Mesendoderm (in vitro differentiated cells): ENCODE data around the gene APOF.
A peak's percentile ranks its signal among the peaks of the same experiment; 100 is the strongest.

Experiments
- DNase-seq: peaks from one replicate; pipeline ENCODE4 v3.0.0; 2013
- H2AK5ac ChIP-seq: 2 replicates; pipeline ENCODE4 v1.6.1; 2013; ENCODE audit warnings: low read length, inconsistent platforms
- H2BK120ac ChIP-seq: 2 replicates; pipeline ENCODE4 v1.6.1; 2013; ENCODE audit warnings: low read depth, mild to moderate bottlenecking, low read length, moderate library complexity, mixed read lengths
- H2BK15ac ChIP-seq: replicated peaks from 2 replicates; pipeline ENCODE4 v1.6.1; 2013; ENCODE audit warnings: low read depth, mild to moderate bottlenecking, moderate library complexity
- H2BK5ac ChIP-seq: 2 replicates; pipeline ENCODE4 v1.6.1; 2013; ENCODE audit warnings: low read length, inconsistent platforms
- H3K18ac ChIP-seq: 2 replicates; pipeline ENCODE4 v1.6.1; 2013; ENCODE audit warnings: mild to moderate bottlenecking, low read length, mixed read lengths
- H3K23ac ChIP-seq: one replicate; pipeline ENCODE4 v1.6.1; 2013; ENCODE audit warnings: low read length
- H3K27ac ChIP-seq: 2 replicates; pipeline ENCODE4 v1.5.1; 2013; ENCODE audit warnings: low read depth, mild to moderate bottlenecking, inconsistent platforms, low read length, moderate library complexity
- H3K27me3 ChIP-seq: 2 replicates; pipeline ENCODE4 v1.6.1; 2013; ENCODE audit warnings: low read length, control low read depth, mild to moderate bottlenecking, inconsistent platforms; ENCODE audit not compliant: insufficient read depth, poor library complexity
- H3K36me3 ChIP-seq: 2 replicates; pipeline ENCODE4 v1.6.1; 2013; ENCODE audit warnings: low read length, inconsistent platforms; ENCODE audit not compliant: control insufficient read depth, insufficient read depth
- H3K4ac ChIP-seq: one replicate; pipeline ENCODE4 v1.6.1; 2013; ENCODE audit warnings: low read depth, mild to moderate bottlenecking, low read length, moderate library complexity
- H3K4me1 ChIP-seq: 2 replicates; pipeline ENCODE4 v1.6.1; 2013; ENCODE audit warnings: low read depth, low read length, inconsistent platforms; ENCODE audit not compliant: control insufficient read depth
- H3K4me2 ChIP-seq: 2 replicates; pipeline ENCODE4 v1.6.1; 2013; ENCODE audit warnings: low read length
- H3K4me3 ChIP-seq: 2 replicates; pipeline ENCODE4 v1.5.1; 2013; ENCODE audit warnings: mild to moderate bottlenecking, low read length
- H3K56ac ChIP-seq: one replicate; pipeline ENCODE4 v1.6.1; 2013; ENCODE audit warnings: low read length
- H3K79me1 ChIP-seq: 2 replicates; pipeline ENCODE4 v1.6.1; 2013; ENCODE audit warnings: low read length, inconsistent platforms
- H3K79me2 ChIP-seq: 2 replicates; pipeline ENCODE4 v1.6.1; 2013; ENCODE audit warnings: mild to moderate bottlenecking, low read length; ENCODE audit not compliant: control insufficient read depth, insufficient read depth
- H3K9ac ChIP-seq: 2 replicates; pipeline ENCODE4 v1.6.1; 2013; ENCODE audit warnings: low read length, inconsistent platforms
- H4K5ac ChIP-seq: one replicate; pipeline ENCODE4 v1.6.1; 2013; ENCODE audit warnings: low read length
- H4K8ac ChIP-seq: one replicate; pipeline ENCODE4 v1.6.1; 2013; ENCODE audit warnings: low read depth, mild to moderate bottlenecking, control low read depth, low read length, moderate library complexity
- WGBS: extraction: QIAGEN DNeasy Blood & Tissue Kit; methylation state at CpG from one replicate; pipeline ENCODE4 v1.1.7; 2013; ENCODE audit warnings: low lambda C conversion rate, missing lambda C conversion rate; ENCODE audit not compliant: insufficient coverage; ENCODE audit errors: extremely low coverage; 5-methylcytosine and 5-hydroxymethylcytosine counted together

Gene APOF

DNA sequence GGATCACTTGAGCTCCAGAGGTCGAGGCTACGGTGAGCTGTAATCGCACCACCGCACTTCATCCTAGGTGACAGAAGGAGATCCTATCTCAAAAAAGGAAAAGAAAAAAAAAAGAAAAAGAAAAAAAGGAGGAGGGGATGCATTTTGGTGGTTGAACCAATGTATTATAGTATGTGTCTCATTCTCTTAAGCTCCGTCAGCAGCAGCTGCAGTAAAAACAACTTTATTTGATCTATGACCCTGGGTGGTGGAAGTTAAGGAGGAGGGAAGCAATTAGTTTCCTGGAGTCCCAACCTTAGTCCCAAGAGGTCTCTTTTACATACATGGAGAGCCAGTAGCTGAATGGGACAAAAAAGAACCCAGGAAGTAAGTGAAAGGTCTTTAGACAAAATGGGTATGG, 26.8 kb upstream of the APOF start:
- Histone ChIP-seq H3K27ac (no peak overlapping the region), H3K4me3 (no peak overlapping the region)

GRCh38 chr12:56387152-56387736, 24.6 kb upstream of the APOF start:
- Histone ChIP-seq H3K56ac (no peak overlapping the region), H4K5ac (no peak overlapping the region), H3K27me3 (no peaks in the 10 kb centered on the region), H3K4me2 (no peak overlapping the region), H3K79me1 (no peaks in the 10 kb centered on the region), H3K36me3 (no peaks in the 10 kb centered on the region), H3K18ac (no peak overlapping the region), H2BK5ac (no peak overlapping the region), H2BK120ac (no peak overlapping the region), H2AK5ac (no peak overlapping the region), H3K27ac (no peak overlapping the region), H2BK15ac (no peak overlapping the region), H3K79me2 (no peaks in the 10 kb centered on the region), H3K23ac (no peak overlapping the region), H3K4me1 (no peaks in the 10 kb centered on the region), H3K9ac (no peak overlapping the region), H3K4me3 (no peak overlapping the region), H3K4ac (no peak overlapping the region), H4K8ac (no peak overlapping the region)
- no CpG with 5 or more reads among the region's 7 CpGs for WGBS
- peak; percentile 48 for DNase-seq

More for the DNA sequence above, 26.8 kb upstream of the APOF start:
- no CpG with 5 or more reads among the region's 5 CpGs for WGBS
- no peak overlapping the region for H4K8ac ChIP-seq
- no peaks in the 10 kb centered on the region for H3K4me1 ChIP-seq
- H2BK120ac ChIP-seq: no peak overlapping the region
- H3K18ac ChIP-seq: no peak overlapping the region
- no peak overlapping the region for H3K4ac ChIP-seq
- H3K4me2 ChIP-seq: no peak overlapping the region
- no peak overlapping the region for H2BK5ac ChIP-seq
- no peaks in the 10 kb centered on the region for H3K79me1 ChIP-seq
- H3K23ac ChIP-seq: no peak overlapping the region
- no peak overlapping the region for H4K5ac ChIP-seq
- no peaks in the 10 kb centered on the region for H3K36me3 ChIP-seq
- DNase-seq: no peak
- no peaks in the 10 kb centered on the region for H3K79me2 ChIP-seq
- H3K56ac ChIP-seq: no peak overlapping the region
- no peak overlapping the region for H2AK5ac ChIP-seq
- H3K9ac ChIP-seq: no peak overlapping the region
- no peaks in the 10 kb centered on the region for H3K27me3 ChIP-seq
- H2BK15ac ChIP-seq: no peak overlapping the region

GRCh38 chr12:56385873-56386272, 23.2 kb upstream of the APOF start:
- no peak overlapping the region for H3K56ac ChIP-seq
- no peak overlapping the region for H2BK15ac ChIP-seq
- no CpG with 5 or more reads among the region's 1 CpG for WGBS
- H3K23ac ChIP-seq: no peak overlapping the region
- H3K4me2 ChIP-seq: no peak overlapping the region
- H2BK120ac ChIP-seq: no peak overlapping the region
- H3K27me3 ChIP-seq: no peaks in the 10 kb centered on the region
- no peaks in the 10 kb centered on the region for H3K4me1 ChIP-seq
- H3K18ac ChIP-seq: no peak overlapping the region
- H2BK5ac ChIP-seq: no peak overlapping the region
- no peaks in the 10 kb centered on the region for H3K79me1 ChIP-seq
- no peaks in the 10 kb centered on the region for H3K79me2 ChIP-seq
- no peak for DNase-seq
- no peak overlapping the region for H3K4me3 ChIP-seq
- H4K5ac ChIP-seq: no peak overlapping the region
- no peak overlapping the region for H4K8ac ChIP-seq
- H3K36me3 ChIP-seq: no peaks in the 10 kb centered on the region
- H2AK5ac ChIP-seq: no peak overlapping the region
- no peak overlapping the region for H3K27ac ChIP-seq
- no peak overlapping the region for H3K4ac ChIP-seq
- H3K9ac ChIP-seq: no peak overlapping the region

DNA sequence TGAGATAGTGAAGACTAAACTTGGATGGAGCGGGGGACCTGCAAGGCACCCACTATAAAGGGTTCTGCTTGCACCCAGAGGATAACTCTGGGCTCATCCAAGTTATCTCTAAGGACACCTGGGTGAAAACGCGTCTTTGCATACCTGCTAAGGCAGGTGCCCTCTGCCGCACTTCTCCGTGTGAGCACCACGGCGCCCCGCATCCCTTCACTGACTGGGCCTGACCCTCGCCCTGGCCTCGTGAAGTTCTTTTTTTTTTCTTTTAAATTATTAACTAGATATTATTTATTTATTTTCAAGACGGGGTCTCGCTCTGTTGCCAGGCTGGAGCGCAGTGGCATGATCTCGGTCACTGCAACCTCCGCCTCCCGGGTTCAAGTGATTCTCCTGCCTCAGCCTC, 20.0 kb upstream of the APOF start:
- no peak overlapping the region for H3K18ac ChIP-seq
- no peak overlapping the region for H3K4me3 ChIP-seq
- H3K4me1 ChIP-seq: no peaks in the 10 kb centered on the region
- no peak overlapping the region for H2AK5ac ChIP-seq
- H3K4ac ChIP-seq: no peak overlapping the region
- H3K4me2 ChIP-seq: no peak overlapping the region
- no peak overlapping the region for H3K27ac ChIP-seq
- H3K79me1 ChIP-seq: no peaks in the 10 kb centered on the region
- no peak overlapping the region for H3K56ac ChIP-seq
- no peaks in the 10 kb centered on the region for H3K36me3 ChIP-seq
- H4K8ac ChIP-seq: no peak overlapping the region
- H3K79me2 ChIP-seq: no peaks in the 10 kb centered on the region
- no peak overlapping the region for H2BK15ac ChIP-seq
- H2BK120ac ChIP-seq: no peak overlapping the region
- H4K5ac ChIP-seq: no peak overlapping the region
- H3K23ac ChIP-seq: no peak overlapping the region
- no peak for DNase-seq
- whole genome bisulfite sequencing: no CpG with 5 or more reads among the region's 16 CpGs
- no peak overlapping the region for H2BK5ac ChIP-seq
- H3K27me3 ChIP-seq: no peaks in the 10 kb centered on the region
- H3K9ac ChIP-seq: no peak overlapping the region

DNA sequence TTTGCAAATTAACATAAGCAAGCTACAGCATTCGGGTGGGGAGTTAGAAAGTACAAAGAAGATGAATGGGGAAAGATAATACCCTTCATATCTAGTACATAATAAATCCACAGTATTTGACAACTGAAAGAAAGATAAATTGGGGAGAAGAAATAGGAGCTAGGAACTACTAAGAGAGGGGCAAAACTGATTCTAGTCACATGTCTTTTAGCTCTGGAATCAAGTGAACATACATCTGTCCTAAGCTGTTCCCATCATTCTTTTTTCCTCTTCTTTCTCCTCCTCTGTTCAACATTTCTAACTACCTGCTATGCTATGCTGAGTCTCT, 15.3 kb upstream of the APOF start:
- no peak overlapping the region for H2AK5ac ChIP-seq
- no peak overlapping the region for H3K56ac ChIP-seq
- H2BK5ac ChIP-seq: no peak overlapping the region
- no peak overlapping the region for H3K18ac ChIP-seq
- H3K23ac ChIP-seq: no peak overlapping the region
- H3K79me1 ChIP-seq: no peaks in the 10 kb centered on the region
- no peak overlapping the region for H3K9ac ChIP-seq
- H2BK120ac ChIP-seq: no peak overlapping the region
- no peaks in the 10 kb centered on the region for H3K79me2 ChIP-seq
- no peaks in the 10 kb centered on the region for H3K36me3 ChIP-seq
- no peak overlapping the region for H4K8ac ChIP-seq
- no peak overlapping the region for H3K4me3 ChIP-seq
- H3K4me1 ChIP-seq: no peaks in the 10 kb centered on the region
- DNase-seq: no peak
- no peak overlapping the region for H3K4me2 ChIP-seq
- WGBS: no CpG with 5 or more reads among the region's 1 CpG
- no peak overlapping the region for H3K4ac ChIP-seq
- H4K5ac ChIP-seq: no peak overlapping the region
- no peak overlapping the region for H3K27ac ChIP-seq
- H2BK15ac ChIP-seq: no peak overlapping the region
- H3K27me3 ChIP-seq: no peaks in the 10 kb centered on the region

DNA sequence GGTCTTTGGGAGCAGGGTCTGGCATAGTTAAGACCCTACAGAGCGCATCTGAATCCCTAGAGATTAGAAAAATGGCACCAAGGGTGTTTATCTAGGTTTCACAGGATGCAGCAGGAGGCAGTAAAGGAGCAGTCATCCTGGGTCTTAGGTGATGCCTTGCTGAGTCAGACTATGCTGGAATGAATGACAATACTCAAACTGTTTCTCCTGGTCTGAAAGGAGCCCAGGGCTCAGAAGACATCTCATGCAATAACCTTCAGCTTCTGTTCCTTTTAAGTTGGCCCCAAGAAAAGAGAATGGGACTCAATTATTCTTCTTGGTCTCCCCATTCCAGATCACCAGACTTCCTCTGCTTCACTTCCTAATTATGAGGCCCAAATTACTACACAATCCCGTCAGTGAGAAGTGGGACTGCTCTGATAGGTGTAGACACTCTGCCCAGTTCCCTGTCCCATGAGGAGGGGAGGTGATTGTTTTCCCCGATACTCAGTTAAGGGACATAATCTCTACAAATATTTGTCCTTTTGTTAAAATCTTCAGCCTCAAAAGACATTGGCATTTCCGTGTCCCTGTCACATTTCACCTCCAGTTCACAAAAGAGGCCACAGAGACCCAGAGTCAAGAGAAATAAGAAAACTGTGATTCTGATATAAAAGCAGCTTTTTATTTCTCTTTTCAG, 14.8 kb upstream of the APOF start:
- no peak overlapping the region for H3K23ac ChIP-seq
- H3K4me3 ChIP-seq: no peak overlapping the region
- no peak overlapping the region for H2BK120ac ChIP-seq
- H4K8ac ChIP-seq: no peak overlapping the region
- H3K27me3 ChIP-seq: no peaks in the 10 kb centered on the region
- DNase-seq: peak; percentile 74
- H3K56ac ChIP-seq: no peak overlapping the region
- H3K18ac ChIP-seq: no peak overlapping the region
- H2AK5ac ChIP-seq: no peak overlapping the region
- H3K79me1 ChIP-seq: no peaks in the 10 kb centered on the region
- H3K4me1 ChIP-seq: no peaks in the 10 kb centered on the region
- H3K79me2 ChIP-seq: no peaks in the 10 kb centered on the region
- no peak overlapping the region for H3K4me2 ChIP-seq
- no peak overlapping the region for H3K4ac ChIP-seq
- H2BK15ac ChIP-seq: no peak overlapping the region
- no peak overlapping the region for H3K9ac ChIP-seq
- WGBS: no CpG with 5 or more reads among the region's 4 CpGs
- H2BK5ac ChIP-seq: no peak overlapping the region
- H3K36me3 ChIP-seq: no peaks in the 10 kb centered on the region
- no peak overlapping the region for H4K5ac ChIP-seq
- H3K27ac ChIP-seq: no peak overlapping the region
